K562 (cell line): ENCODE measurements around the gene ATP5F1A. TPM values are rescaled to one million over a fixed set of nuclear protein-coding genes. Genes with fewer than 3 reads are reported as not detected.

ENCODE experiments used
- ATAC-seq: fragments of 200-7000 bp; cut with Tn5 transposase; 3 replicates; pipeline ENCODE4 v1.9.1; 2020; ENCODE audit warnings: moderate library complexity
- BruUV-seq: library from RNA; stranded (reverse); fragments of 400-500 nt; replicated peaks from 2 replicates; lab custom pipeline; 2021; lab: Mats Ljungman, UMichigan
- CTCF ChIA-PET: fragments of 300-600 bp; formaldehyde crosslinking; extraction: SDS; loops from one replicate; lab custom pipeline; 2021; ENCODE audit warnings: low intra/inter-chr PET ratio; lab: Yijun Ruan, JAX
- POLR2A ChIA-PET: fragments of 300-600, 350-650 bp; sonication (Branson Sonifier 250); formaldehyde crosslinking; extraction: SDS; loops from one replicate; lab custom pipeline; 2021; ENCODE audit warnings: antibody characterized with exemption, inconsistent platforms; lab: Yijun Ruan, JAX
- DNase-seq, 4 experiments: peaks; one replicate each; pipeline versions ENCODE4 v3.0.0 to v3.0.0-alpha.2; 2011 to 2018; ENCODE audit warnings: low spot score in 3 of 4, mixed read lengths in 3 of 4; ENCODE audit errors: extremely low read depth in 1 of 4
- FAIRE-seq: peaks from 2 replicates; lab custom pipeline; 2011; peaks lifted over from hg19 to GRCh38; lab: Jason Lieb, UNC
- H2AFZ ChIP-seq: 2 replicates; pipeline ENCODE4 v1.6.0; 2011; ENCODE audit warnings: low read depth, low read length, control low read depth, inconsistent platforms
- H3K27ac ChIP-seq: fragments of 200-600 bp; 3 replicates; pipeline ENCODE4 v1.8.0; 2011; ENCODE audit warnings: low read depth, mild to moderate bottlenecking, control low read depth, inconsistent platforms, low read length, moderate library complexity, mixed read lengths; ENCODE audit errors: extremely low read depth
- H3K27me3 ChIP-seq, 2 experiments: fragments of 300-600 bp in 1 of 2; 2 replicates in 1 of 2; 3 replicates in 1 of 2; pipeline versions ENCODE4 v1.6.0 to v1.8.0; 2011; ENCODE audit warnings: inconsistent platforms in 2 of 2, low read length in 2 of 2, mild to moderate bottlenecking in 1 of 2, mixed read lengths in 1 of 2, moderate library complexity in 1 of 2; ENCODE audit not compliant: control insufficient read depth in 2 of 2, insufficient read depth in 2 of 2
- H3K36me3 ChIP-seq: fragments of 300-600 bp; 3 replicates; pipeline ENCODE4 v1.8.0; 2011; ENCODE audit warnings: mild to moderate bottlenecking, low read length, inconsistent platforms; ENCODE audit not compliant: control insufficient read depth, insufficient read depth
- H3K4me1 ChIP-seq, 2 experiments: fragments of 200-600 bp in 1 of 2; replicated peaks in 1 of 2; 2 replicates in 1 of 2; 3 replicates in 1 of 2; pipeline versions ENCODE4 v1.5.1 to v1.8.0; 2011; ENCODE audit warnings: inconsistent platforms in 2 of 2, low read length in 2 of 2, mild to moderate bottlenecking in 1 of 2, mixed read lengths in 1 of 2, moderate library complexity in 1 of 2; ENCODE audit not compliant: control insufficient read depth in 2 of 2, insufficient read depth in 2 of 2
- H3K4me2 ChIP-seq: 2 replicates; pipeline ENCODE4 v1.6.1; 2011; ENCODE audit warnings: low read length, control low read depth, inconsistent platforms, mixed read lengths; ENCODE audit not compliant: insufficient read depth
- H3K4me3 ChIP-seq: fragments of 200-600 bp; sonication (generic), shearing (Covaris generic); 2 replicates; pipeline ENCODE4 v1.5.1; 2016; ENCODE audit warnings: control low read depth, inconsistent platforms
- H3K79me2 ChIP-seq: fragments of 200-600 bp; 3 replicates; pipeline ENCODE4 v1.8.0; 2011; ENCODE audit warnings: low read length, inconsistent platforms; ENCODE audit not compliant: control insufficient read depth, insufficient read depth
- H3K9ac ChIP-seq, 2 experiments: 2 replicates each; pipeline versions ENCODE4 v1.6.0 to v1.6.1; 2011; ENCODE audit warnings: low read depth in 2 of 2, low read length in 2 of 2, control low read depth in 1 of 2, inconsistent platforms in 1 of 2, mild to moderate bottlenecking in 1 of 2, mixed read lengths in 1 of 2; ENCODE audit not compliant: insufficient read depth in 1 of 2
- H3K9me1 ChIP-seq: one replicate; pipeline ENCODE4 v1.6.0; 2011; ENCODE audit warnings: inconsistent platforms, mild to moderate bottlenecking, low read length, moderate library complexity; ENCODE audit not compliant: control insufficient read depth, insufficient read depth
- H3K9me3 ChIP-seq: replicated peaks from 2 replicates; pipeline ENCODE4 v1.5.1; 2011; ENCODE audit warnings: low read depth, low read length, inconsistent platforms; ENCODE audit not compliant: control insufficient read depth, insufficient read depth
- H4K20me1 ChIP-seq: replicated peaks from 2 replicates; pipeline ENCODE4 v1.6.1; 2011; ENCODE audit warnings: low read length, inconsistent platforms, mixed read lengths; ENCODE audit not compliant: control insufficient read depth, insufficient read depth
- ADNP ChIP-seq: fragments of 200-800 bp; sonication (Bioruptor generic); IDR thresholded peaks from 2 replicates; pipeline ENCODE4 v1.6.1; 2016; ENCODE audit warnings: missing genetic modification characterization, missing compliant biosample characterization
- GTF2A2 ChIP-seq: IDR thresholded peaks from 2 replicates; pipeline ENCODE4 v1.6.1; 2016; ENCODE audit warnings: mild to moderate bottlenecking, missing genetic modification characterization, missing compliant biosample characterization
- HNRNPLL ChIP-seq: fragments of 200-400 bp; formaldehyde crosslinking; IDR thresholded peaks from 2 replicates; pipeline ENCODE4 v1.6.1; 2017; ENCODE audit warnings: low read length, low read depth, mild to moderate bottlenecking; ENCODE audit not compliant: poor library complexity, severe bottlenecking
- NFIX ChIP-seq: fragments of 250-450 bp; sonication (Bioruptor Pico); IDR thresholded peaks from 2 replicates; pipeline ENCODE4 v1.4.0; 2020; ENCODE audit warnings: low read depth, mild to moderate bottlenecking, moderate library complexity
- NONO ChIP-seq, 2 experiments: fragments of 200-400 bp in 1 of 2; fragments of 450-650 bp in 1 of 2; formaldehyde crosslinking in 1 of 2; IDR thresholded peaks; 2 replicates each; pipeline ENCODE4 v1.6.1; 2017; ENCODE audit warnings: low read depth in 2 of 2, mild to moderate bottlenecking in 2 of 2, moderate library complexity in 2 of 2, low read length in 1 of 2
- TAF15 ChIP-seq: fragments of 200-400 bp; formaldehyde crosslinking; IDR thresholded peaks from 2 replicates; pipeline ENCODE4 v1.6.1; 2017; ENCODE audit warnings: mild to moderate bottlenecking, low read depth, low read length, moderate library complexity
- ZEB2 ChIP-seq: fragments of 450-650 bp; IDR thresholded peaks from 2 replicates; pipeline ENCODE4 v1.6.1; 2016
- WGBS: fragments of 100-300 bp; shearing (Covaris generic); methylation state at CpG from one replicate; pipeline ENCODE4 v1.1.6; 2016; ENCODE audit warnings: low coverage, mixed read lengths; ENCODE audit not compliant: insufficient coverage; ENCODE audit errors: missing lambda C conversion rate; 5-methylcytosine and 5-hydroxymethylcytosine counted together
- in situ Hi-C: fragments of 300-500 bp; cut with MboI; formaldehyde crosslinking; loops from 4 replicates; pipeline ENCODE4 v1.15.0; 2018; ENCODE audit warnings: inconsistent platforms, mixed read lengths
- intact Hi-C: fragments of 100-400 bp; cut with micrococcal nuclease; formaldehyde crosslinking; loops from 2 replicates; pipeline ENCODE4 v1.14.2; 2022
- polyA plus RNA-seq, 8 experiments: library from polyadenylated mRNA; depleted of rRNA in 4 of 8; stranded (reverse) in 5 of 8; unstranded in 3 of 8; fragments of >200 nt; fragmentation: Nextera tagmentation in 2 of 8; fragmentation: Illumina TruSeq in 1 of 8; extraction: Ambion mirVana in 2 of 8; extraction: Trizol in 1 of 8; gene quantifications; 2 replicates each; pipeline versions ENCODE4 v1.2.1 to v1.2.3, GENCODE V29; 2011 to 2014; ENCODE audit warnings: inconsistent platforms in 1 of 8, missing spikeins in 1 of 8
- total RNA-seq, 7 experiments: library from RNA; depleted of rRNA in 6 of 7; stranded (reverse); fragments of >200 nt in 6 of 7; fragmentation: Illumina TruSeq in 2 of 7; extraction: Trizol in 2 of 7; gene quantifications; 2 replicates each; pipeline versions ENCODE4 v1.2.1 to v1.2.3, GENCODE V29; 2011 to 2021; ENCODE audit warnings: low replicate concordance in 1 of 7
- TF ChIP-seq, protein P1 (sequence below): sonication (generic); formaldehyde crosslinking; IDR thresholded peaks from 2 replicates; pipeline ENCODE4 v1.8.1; 2023; ENCODE audit warnings: mild to moderate bottlenecking, missing genetic modification reagents, moderate library complexity
- TF ChIP-seq, protein P2 (sequence below): sonication (generic); formaldehyde crosslinking; IDR thresholded peaks from 2 replicates; pipeline ENCODE4 v1.8.0; 2023; ENCODE audit warnings: mild to moderate bottlenecking, missing genetic modification reagents
- TF ChIP-seq, protein P3 (sequence below): fragments of 200-800 bp; sonication (Bioruptor generic); IDR thresholded peaks from 2 replicates; pipeline ENCODE4 v1.6.1; 2016; ENCODE audit warnings: missing genetic modification characterization, missing compliant biosample characterization
- TF ChIP-seq, protein P4 (sequence below): fragments of 200-800 bp; sonication (Bioruptor generic); IDR thresholded peaks from 2 replicates; pipeline ENCODE4 v1.6.1; 2017; ENCODE audit warnings: missing genetic modification characterization, missing compliant biosample characterization
- TF ChIP-seq, protein P5 (sequence below), 2 experiments: fragments of 250-450 bp in 1 of 2; fragments of 450-650 bp in 1 of 2; sonication (Bioruptor Pico) in 1 of 2; IDR thresholded peaks; 2 replicates each; pipeline versions ENCODE4 v1.6.1 to v1.8.0; 2016 to 2021; ENCODE audit warnings: mild to moderate bottlenecking in 2 of 2, moderate library complexity in 2 of 2, missing compliant biosample characterization in 1 of 2, missing genetic modification characterization in 1 of 2

The ATP5F1A gene
- total and polyA plus RNA-seq, 9 of the 15 experiments (the other 6 are each of a cell fraction or from before 2014, with no cell fraction given) = 377 to 762 (median 490) TPM

DNA sequence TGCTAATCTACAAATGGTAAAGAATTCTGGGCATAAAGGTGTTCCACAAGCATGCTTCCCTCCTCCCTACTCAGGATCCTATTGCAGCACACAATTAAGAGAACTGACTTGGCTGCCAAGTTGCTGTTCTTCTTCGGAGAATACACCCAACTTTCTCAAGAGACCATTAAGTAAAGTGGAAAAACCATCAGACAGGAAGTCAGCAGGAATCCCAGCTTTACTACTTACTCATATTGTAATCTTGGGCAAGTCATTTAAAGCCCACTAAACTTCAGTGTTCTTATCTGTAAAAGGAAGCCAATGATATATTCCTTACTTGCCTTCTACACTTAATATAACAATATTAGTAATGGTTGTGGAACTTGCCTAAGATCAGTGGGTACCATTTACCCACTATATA is 63.9 kb downstream of the ATP5F1A start:
- Histone ChIP-seq H3K4me2 (no peak overlapping the region), H3K79me2 (no peaks in the 10 kb centered on the region), H4K20me1 (no peaks in the 10 kb centered on the region), H3K9me3 (no peaks in the 10 kb centered on the region), H3K4me3 (no peak overlapping the region), H3K9ac (no peak overlapping the region), H3K9me1 (no peaks in the 10 kb centered on the region), H3K27me3 (no peaks in the 10 kb centered on the region), H3K27ac (no peak overlapping the region), H3K4me1 (peaks cover 0 to under 1% of the 10 kb centered on the region in 2 experiments; a peak in 2 of 5 replicates), H2AFZ (no peak overlapping the region), H3K36me3 (peaks cover 34% of the 10 kb centered on the region; the same call in 2 of the 3 replicates)
- intact Hi-C loops = no loop called here
- no peak for FAIRE-seq
- no TSS peak for BruUV-seq
- ATAC-seq = no peak
- POLR2A ChIA-PET = no interaction called here
- CTCF ChIA-PET = no interaction called here
- 62% methylated on average over 1 of the region's 1 CpG for WGBS
- DNase-seq = no peak
- in situ Hi-C loops = no loop called here
- TF ChIP-seq ADNP (tag) = no peak
- TF ChIP-seq GTF2A2 (tag) = no peak
- TF ChIP-seq, protein P1, sequence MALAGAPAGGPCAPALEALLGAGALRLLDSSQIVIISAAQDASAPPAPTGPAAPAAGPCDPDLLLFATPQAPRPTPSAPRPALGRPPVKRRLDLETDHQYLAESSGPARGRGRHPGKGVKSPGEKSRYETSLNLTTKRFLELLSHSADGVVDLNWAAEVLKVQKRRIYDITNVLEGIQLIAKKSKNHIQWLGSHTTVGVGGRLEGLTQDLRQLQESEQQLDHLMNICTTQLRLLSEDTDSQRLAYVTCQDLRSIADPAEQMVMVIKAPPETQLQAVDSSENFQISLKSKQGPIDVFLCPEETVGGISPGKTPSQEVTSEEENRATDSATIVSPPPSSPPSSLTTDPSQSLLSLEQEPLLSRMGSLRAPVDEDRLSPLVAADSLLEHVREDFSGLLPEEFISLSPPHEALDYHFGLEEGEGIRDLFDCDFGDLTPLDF (CRISPR knock-in tag) = no peak
- no peak for TF ChIP-seq NFIX (CRISPR knock-in tag)
- TF ChIP-seq, protein P2, sequence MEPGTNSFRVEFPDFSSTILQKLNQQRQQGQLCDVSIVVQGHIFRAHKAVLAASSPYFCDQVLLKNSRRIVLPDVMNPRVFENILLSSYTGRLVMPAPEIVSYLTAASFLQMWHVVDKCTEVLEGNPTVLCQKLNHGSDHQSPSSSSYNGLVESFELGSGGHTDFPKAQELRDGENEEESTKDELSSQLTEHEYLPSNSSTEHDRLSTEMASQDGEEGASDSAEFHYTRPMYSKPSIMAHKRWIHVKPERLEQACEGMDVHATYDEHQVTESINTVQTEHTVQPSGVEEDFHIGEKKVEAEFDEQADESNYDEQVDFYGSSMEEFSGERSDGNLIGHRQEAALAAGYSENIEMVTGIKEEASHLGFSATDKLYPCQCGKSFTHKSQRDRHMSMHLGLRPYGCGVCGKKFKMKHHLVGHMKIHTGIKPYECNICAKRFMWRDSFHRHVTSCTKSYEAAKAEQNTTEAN (CRISPR knock-in tag) = no peak
- TF ChIP-seq TAF15 = no peak
- TF ChIP-seq, protein P3, sequence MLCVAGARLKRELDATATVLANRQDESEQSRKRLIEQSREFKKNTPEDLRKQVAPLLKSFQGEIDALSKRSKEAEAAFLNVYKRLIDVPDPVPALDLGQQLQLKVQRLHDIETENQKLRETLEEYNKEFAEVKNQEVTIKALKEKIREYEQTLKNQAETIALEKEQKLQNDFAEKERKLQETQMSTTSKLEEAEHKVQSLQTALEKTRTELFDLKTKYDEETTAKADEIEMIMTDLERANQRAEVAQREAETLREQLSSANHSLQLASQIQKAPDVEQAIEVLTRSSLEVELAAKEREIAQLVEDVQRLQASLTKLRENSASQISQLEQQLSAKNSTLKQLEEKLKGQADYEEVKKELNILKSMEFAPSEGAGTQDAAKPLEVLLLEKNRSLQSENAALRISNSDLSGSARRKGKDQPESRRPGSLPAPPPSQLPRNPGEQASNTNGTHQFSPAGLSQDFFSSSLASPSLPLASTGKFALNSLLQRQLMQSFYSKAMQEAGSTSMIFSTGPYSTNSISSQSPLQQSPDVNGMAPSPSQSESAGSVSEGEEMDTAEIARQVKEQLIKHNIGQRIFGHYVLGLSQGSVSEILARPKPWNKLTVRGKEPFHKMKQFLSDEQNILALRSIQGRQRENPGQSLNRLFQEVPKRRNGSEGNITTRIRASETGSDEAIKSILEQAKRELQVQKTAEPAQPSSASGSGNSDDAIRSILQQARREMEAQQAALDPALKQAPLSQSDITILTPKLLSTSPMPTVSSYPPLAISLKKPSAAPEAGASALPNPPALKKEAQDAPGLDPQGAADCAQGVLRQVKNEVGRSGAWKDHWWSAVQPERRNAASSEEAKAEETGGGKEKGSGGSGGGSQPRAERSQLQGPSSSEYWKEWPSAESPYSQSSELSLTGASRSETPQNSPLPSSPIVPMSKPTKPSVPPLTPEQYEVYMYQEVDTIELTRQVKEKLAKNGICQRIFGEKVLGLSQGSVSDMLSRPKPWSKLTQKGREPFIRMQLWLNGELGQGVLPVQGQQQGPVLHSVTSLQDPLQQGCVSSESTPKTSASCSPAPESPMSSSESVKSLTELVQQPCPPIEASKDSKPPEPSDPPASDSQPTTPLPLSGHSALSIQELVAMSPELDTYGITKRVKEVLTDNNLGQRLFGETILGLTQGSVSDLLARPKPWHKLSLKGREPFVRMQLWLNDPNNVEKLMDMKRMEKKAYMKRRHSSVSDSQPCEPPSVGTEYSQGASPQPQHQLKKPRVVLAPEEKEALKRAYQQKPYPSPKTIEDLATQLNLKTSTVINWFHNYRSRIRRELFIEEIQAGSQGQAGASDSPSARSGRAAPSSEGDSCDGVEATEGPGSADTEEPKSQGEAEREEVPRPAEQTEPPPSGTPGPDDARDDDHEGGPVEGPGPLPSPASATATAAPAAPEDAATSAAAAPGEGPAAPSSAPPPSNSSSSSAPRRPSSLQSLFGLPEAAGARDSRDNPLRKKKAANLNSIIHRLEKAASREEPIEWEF = no peak
- TF ChIP-seq NONO (IDR thresholded peaks at IDR 0.05; ENCODE audit: low read depth in 2 of 2, low read length in 1 of 2) = no peak
- TF ChIP-seq, protein P4, sequence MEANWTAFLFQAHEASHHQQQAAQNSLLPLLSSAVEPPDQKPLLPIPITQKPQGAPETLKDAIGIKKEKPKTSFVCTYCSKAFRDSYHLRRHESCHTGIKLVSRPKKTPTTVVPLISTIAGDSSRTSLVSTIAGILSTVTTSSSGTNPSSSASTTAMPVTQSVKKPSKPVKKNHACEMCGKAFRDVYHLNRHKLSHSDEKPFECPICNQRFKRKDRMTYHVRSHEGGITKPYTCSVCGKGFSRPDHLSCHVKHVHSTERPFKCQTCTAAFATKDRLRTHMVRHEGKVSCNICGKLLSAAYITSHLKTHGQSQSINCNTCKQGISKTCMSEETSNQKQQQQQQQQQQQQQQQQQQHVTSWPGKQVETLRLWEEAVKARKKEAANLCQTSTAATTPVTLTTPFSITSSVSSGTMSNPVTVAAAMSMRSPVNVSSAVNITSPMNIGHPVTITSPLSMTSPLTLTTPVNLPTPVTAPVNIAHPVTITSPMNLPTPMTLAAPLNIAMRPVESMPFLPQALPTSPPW (CRISPR knock-in tag) = no peak
- TF ChIP-seq HNRNPLL = no peak
- no peak for TF ChIP-seq ZEB2
- TF ChIP-seq, protein P5, sequence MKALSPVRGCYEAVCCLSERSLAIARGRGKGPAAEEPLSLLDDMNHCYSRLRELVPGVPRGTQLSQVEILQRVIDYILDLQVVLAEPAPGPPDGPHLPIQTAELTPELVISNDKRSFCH (CRISPR knock-in tag; IDR thresholded peaks at IDR 0.05) = no peak
- TF ChIP-seq, protein P5 (tag; IDR thresholded peaks at IDR 0.05) = no peak
